ENCODE data around the gene ZNF638. TPM values are rescaled to one million over a fixed set of nuclear protein-coding genes. Genes with fewer than 3 reads are reported as not detected.

Gene ZNF638
- total RNA-seq, 2 donors from 2014 or later, result 196 to 208 TPM

DNA sequence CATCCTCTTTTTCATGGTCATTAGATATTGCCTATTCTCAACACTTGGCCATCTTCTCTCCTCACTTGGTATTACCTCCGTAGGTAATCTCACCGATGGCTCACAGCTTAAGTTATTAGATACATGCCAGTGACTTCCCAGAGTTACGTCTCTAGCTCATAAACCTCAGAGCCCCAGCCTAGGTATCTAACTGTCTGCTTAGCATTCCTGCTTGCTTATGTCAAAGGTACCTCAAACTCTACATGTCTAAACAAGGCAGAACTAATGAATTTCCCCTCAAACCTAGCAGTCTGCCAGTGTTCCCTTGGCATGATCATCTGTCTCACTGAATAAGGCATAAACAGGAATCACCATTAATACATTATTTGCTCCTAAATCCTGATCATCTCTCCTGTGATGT is 27.7 kb upstream of the ZNF638 start:
- 93 to 100% methylated on average over 3 of the region's 3 CpGs for WGBS, 2 experiments (ENCODE audit: insufficient coverage in 1 of 2, insufficient read length in 1 of 2)
- H3K4me1 Mint-ChIP-seq, result no peaks in the 10 kb centered on the region
- no peak overlapping the region for H3K27ac Mint-ChIP-seq
- H3K36me3 ChIP-seq (ENCODE audit: control insufficient read depth, insufficient read depth, low read length), result no peaks in the 10 kb centered on the region
- no peaks in the 10 kb centered on the region for H3K4me1 ChIP-seq (ENCODE audit: control insufficient read depth, insufficient read depth, low read length)
- H3K27ac ChIP-seq (ENCODE audit: low read depth, low read length), result no peak overlapping the region
- no peaks in the 10 kb centered on the region for H3K27me3 Mint-ChIP-seq (ENCODE audit: insufficient read depth)
- no peak overlapping the region for H3K9ac ChIP-seq (ENCODE audit: extremely low read depth, low read length, poor library complexity, severe bottlenecking)
- H3K36me3 Mint-ChIP-seq (ENCODE audit: low read depth), result no peaks in the 10 kb centered on the region
- H3K27me3 ChIP-seq (ENCODE audit: control insufficient read depth, insufficient read depth, low read length, poor library complexity, severe bottlenecking), result no peaks in the 10 kb centered on the region
- H3K9me3 Mint-ChIP-seq, result no peaks in the 10 kb centered on the region
- H3K9me3 ChIP-seq (ENCODE audit: control insufficient read depth, low read length), result no peaks in the 10 kb centered on the region
- no peak for DNase-seq
- no peak overlapping the region for H3K4me3 ChIP-seq (ENCODE audit: low read length)
- no peak overlapping the region for H3K4me3 Mint-ChIP-seq
- no peak for TF ChIP-seq CTCF (conservative IDR thresholded peaks at IDR 0.05)

GRCh38 chr2:71306762-71307161 is 24.8 kb upstream of the ZNF638 start:
- Mint-ChIP-seq H3K36me3 (ENCODE audit: low read depth) (no peaks in the 10 kb centered on the region), H3K27ac (no peak overlapping the region), H3K4me1 (no peaks in the 10 kb centered on the region), H3K4me3 (no peak overlapping the region), H3K27me3 (ENCODE audit: insufficient read depth) (no peaks in the 10 kb centered on the region), H3K9me3 (no peaks in the 10 kb centered on the region)
- no peak for DNase-seq
- Histone ChIP-seq H3K27ac (ENCODE audit: low read depth, low read length) (no peak overlapping the region), H3K4me3 (ENCODE audit: low read length) (no peak overlapping the region), H3K36me3 (ENCODE audit: control insufficient read depth, insufficient read depth, low read length) (no peaks in the 10 kb centered on the region), H3K9me3 (ENCODE audit: control insufficient read depth, low read length) (no peaks in the 10 kb centered on the region), H3K9ac (ENCODE audit: extremely low read depth, low read length, poor library complexity, severe bottlenecking) (no peak overlapping the region), H3K27me3 (ENCODE audit: control insufficient read depth, insufficient read depth, low read length, poor library complexity, severe bottlenecking) (no peaks in the 10 kb centered on the region), H3K4me1 (ENCODE audit: control insufficient read depth, insufficient read depth, low read length) (no peaks in the 10 kb centered on the region)
- WGBS, 2 experiments (ENCODE audit: insufficient coverage in 1 of 2, insufficient read length in 1 of 2), result 92 to 97% methylated on average over 3 of the region's 3 CpGs
- TF ChIP-seq CTCF (conservative IDR thresholded peaks at IDR 0.05), result no peak

- WGBS, 2 experiments (ENCODE audit: insufficient coverage in 1 of 2, insufficient read length in 1 of 2), result 91 to 98% methylated on average over 8 to 9 of the region's 9 CpGs
- no peak overlapping the region for H3K27ac Mint-ChIP-seq
- no peak overlapping the region for H3K4me3 Mint-ChIP-seq
Observed at GRCh38 chr2:71313016-71313766, 18.4 kb upstream of the ZNF638 start.

More at GRCh38 chr2:71313016-71313766, 18.4 kb upstream of the ZNF638 start:
- peaks cover 9% of the 10 kb centered on the region for H3K36me3 Mint-ChIP-seq (ENCODE audit: low read depth)
- peaks cover 22% of the 10 kb centered on the region for H3K9me3 ChIP-seq (ENCODE audit: control insufficient read depth, low read length)
- no peak for TF ChIP-seq CTCF (conservative IDR thresholded peaks at IDR 0.05)
- H3K27me3 ChIP-seq (ENCODE audit: control insufficient read depth, insufficient read depth, low read length, poor library complexity, severe bottlenecking), result no peaks in the 10 kb centered on the region
- no peak overlapping the region for H3K9ac ChIP-seq (ENCODE audit: extremely low read depth, low read length, poor library complexity, severe bottlenecking)
- peaks cover 4% of the 10 kb centered on the region for H3K27me3 Mint-ChIP-seq (ENCODE audit: insufficient read depth)
- H3K4me1 ChIP-seq (ENCODE audit: control insufficient read depth, insufficient read depth, low read length), result no peaks in the 10 kb centered on the region
- no peak overlapping the region for H3K4me3 ChIP-seq (ENCODE audit: low read length)
- H3K9me3 Mint-ChIP-seq, result peaks cover 22% of the 10 kb centered on the region
- no peak overlapping the region for H3K27ac ChIP-seq (ENCODE audit: low read depth, low read length)
- DNase-seq, result no peak
- no peaks in the 10 kb centered on the region for H3K4me1 Mint-ChIP-seq
- H3K36me3 ChIP-seq (ENCODE audit: control insufficient read depth, insufficient read depth, low read length), result no peaks in the 10 kb centered on the region
